H9 (cell line): Measurements from ENCODE around the gene BRD7. TPM values are rescaled to one million over a fixed set of nuclear protein-coding genes. Genes with fewer than 3 reads are reported as not detected.

Source experiments
- DNase-seq: peaks from one replicate; pipeline ENCODE4 v3.0.0-alpha.2; 2017
- H2AFZ ChIP-seq: one replicate; pipeline ENCODE4 v1.6.1; 2013; ENCODE audit warnings: mild to moderate bottlenecking, low read length, control low read depth, moderate library complexity
- H2AK5ac ChIP-seq: 2 replicates; pipeline ENCODE4 v1.6.1; 2013; ENCODE audit warnings: low read length, control low read depth, mixed read lengths; ENCODE audit not compliant: insufficient read length
- H2BK120ac ChIP-seq: one replicate; pipeline ENCODE4 v1.6.1; 2013; ENCODE audit warnings: low read depth, mild to moderate bottlenecking, low read length, control low read depth, inconsistent platforms; ENCODE audit not compliant: poor library complexity, severe bottlenecking
- H2BK12ac ChIP-seq: 2 replicates; pipeline ENCODE4 v1.6.1; 2013; ENCODE audit warnings: low read length, control low read depth, mixed read lengths, low read depth; ENCODE audit not compliant: insufficient read length
- H2BK15ac ChIP-seq: 2 replicates; pipeline ENCODE4 v1.6.1; 2013; ENCODE audit warnings: low read depth, low read length, control low read depth
- H2BK20ac ChIP-seq: one replicate; pipeline ENCODE4 v1.6.1; 2013; ENCODE audit warnings: low read depth, mild to moderate bottlenecking, low read length, control low read depth, inconsistent platforms; ENCODE audit not compliant: poor library complexity, severe bottlenecking
- H2BK5ac ChIP-seq: 2 replicates; pipeline ENCODE4 v1.6.1; 2013; ENCODE audit warnings: low read length, control low read depth, mixed read lengths; ENCODE audit not compliant: insufficient read length
- H3K14ac ChIP-seq: 2 replicates; pipeline ENCODE4 v1.6.1; 2013; ENCODE audit warnings: low read length, control low read depth; ENCODE audit not compliant: insufficient read depth
- H3K18ac ChIP-seq: 2 replicates; pipeline ENCODE4 v1.6.1; 2013; ENCODE audit warnings: low read depth, mild to moderate bottlenecking, mixed read lengths, low read length, control low read depth; ENCODE audit not compliant: insufficient read length
- H3K23ac ChIP-seq: 2 replicates; pipeline ENCODE4 v1.6.1; 2013; ENCODE audit warnings: low read length, control low read depth, mixed read lengths, low read depth; ENCODE audit not compliant: insufficient read length
- H3K23me2 ChIP-seq: 2 replicates; pipeline ENCODE4 v1.6.1; 2013; ENCODE audit warnings: low read depth, mild to moderate bottlenecking, mixed read lengths, low read length, control low read depth; ENCODE audit not compliant: insufficient read length, poor library complexity, severe bottlenecking
- H3K27ac ChIP-seq: 2 replicates; pipeline ENCODE4 v1.5.1; 2013; ENCODE audit warnings: low read length, control low read depth, mixed read lengths, low read depth; ENCODE audit not compliant: insufficient read length
- H3K27me3 ChIP-seq: 2 replicates; pipeline ENCODE4 v1.6.1; 2013; ENCODE audit warnings: low read length, control low read depth, inconsistent platforms; ENCODE audit not compliant: insufficient read depth
- H3K4ac ChIP-seq: 2 replicates; pipeline ENCODE4 v1.6.1; 2013; ENCODE audit warnings: low read depth, mild to moderate bottlenecking, control low read depth, inconsistent platforms, low read length, moderate library complexity
- H3K4me1 ChIP-seq: 2 replicates; pipeline ENCODE4 v1.6.1; 2013; ENCODE audit warnings: low read length, control low read depth, inconsistent platforms; ENCODE audit not compliant: insufficient read depth
- H3K4me2 ChIP-seq: 2 replicates; pipeline ENCODE4 v1.6.1; 2013; ENCODE audit warnings: low read length, control low read depth, mixed read lengths; ENCODE audit not compliant: insufficient read length, insufficient read depth
- H3K56ac ChIP-seq: 2 replicates; pipeline ENCODE4 v1.6.1; 2013; ENCODE audit warnings: low read depth, mild to moderate bottlenecking, mixed read lengths, low read length, control low read depth; ENCODE audit not compliant: insufficient read length
- H3K79me1 ChIP-seq: 2 replicates; pipeline ENCODE4 v1.6.1; 2013; ENCODE audit warnings: low read depth, mild to moderate bottlenecking, moderate library complexity, low read length, control low read depth, inconsistent platforms; ENCODE audit not compliant: insufficient read depth, poor library complexity, severe bottlenecking
- H3K79me2 ChIP-seq: 2 replicates; pipeline ENCODE4 v1.6.1; 2013; ENCODE audit warnings: low read length, control low read depth, inconsistent platforms; ENCODE audit not compliant: insufficient read depth
- H3K9ac ChIP-seq: 2 replicates; pipeline ENCODE4 v1.6.1; 2013; ENCODE audit warnings: low read length, control low read depth, mixed read lengths; ENCODE audit not compliant: insufficient read length; ENCODE audit errors: extremely low read depth
- H3K9me3 ChIP-seq: one replicate; pipeline ENCODE4 v1.6.1; 2013; ENCODE audit warnings: low read depth, low read length, inconsistent platforms; ENCODE audit not compliant: control insufficient read depth
- H3T11ph ChIP-seq: one replicate; pipeline ENCODE4 v1.6.1; 2013; ENCODE audit warnings: mild to moderate bottlenecking, low read length, control low read depth, inconsistent platforms
- H4K20me1 ChIP-seq: one replicate; pipeline ENCODE4 v1.6.1; 2013; ENCODE audit not compliant: control insufficient read depth, insufficient read length, insufficient read depth
- H4K5ac ChIP-seq: 2 replicates; pipeline ENCODE4 v1.6.1; 2013; ENCODE audit warnings: low read depth, mild to moderate bottlenecking, mixed read lengths, low read length, control low read depth; ENCODE audit not compliant: insufficient read length
- H4K8ac ChIP-seq: replicated peaks from 2 replicates; pipeline ENCODE4 v1.6.1; 2013; ENCODE audit warnings: low read length, control low read depth, mixed read lengths, low read depth; ENCODE audit not compliant: insufficient read length
- H4K91ac ChIP-seq: 2 replicates; pipeline ENCODE4 v1.6.1; 2013; ENCODE audit warnings: low read depth, mild to moderate bottlenecking, moderate library complexity, mixed read lengths, low read length, control low read depth; ENCODE audit not compliant: insufficient read length
- H3K27ac Mint-ChIP-seq, 3 experiments: 2 replicates in 2 of 3; 3 replicates in 1 of 3; pipeline ENCODE4 v1.8.0; 2020 to 2021; ENCODE audit warnings: mixed read lengths in 3 of 3, mild to moderate bottlenecking in 1 of 3, moderate library complexity in 1 of 3
- H3K27me3 Mint-ChIP-seq: 2 replicates; pipeline ENCODE4 v1.8.0; 2021; ENCODE audit warnings: low read depth, mild to moderate bottlenecking, moderate library complexity, mixed read lengths
- H3K36me3 Mint-ChIP-seq, 3 experiments: 2 replicates in 2 of 3; 3 replicates in 1 of 3; pipeline ENCODE4 v1.8.0; 2020 to 2021; ENCODE audit warnings: low read depth in 3 of 3, mixed read lengths in 3 of 3; ENCODE audit not compliant: insufficient read depth in 1 of 3
- H3K4me1 Mint-ChIP-seq, 2 experiments: 2 replicates each; pipeline ENCODE4 v1.8.0; 2020; ENCODE audit warnings: mixed read lengths in 2 of 2
- H3K4me3 Mint-ChIP-seq, 2 experiments: 2 replicates in 1 of 2; 3 replicates in 1 of 2; pipeline ENCODE4 v1.8.0; 2020 to 2021; ENCODE audit warnings: mild to moderate bottlenecking in 2 of 2, mixed read lengths in 2 of 2, moderate library complexity in 1 of 2
- H3K9me3 Mint-ChIP-seq, 2 experiments: 2 replicates in 1 of 2; 3 replicates in 1 of 2; pipeline ENCODE4 v1.8.0; 2020; ENCODE audit warnings: mild to moderate bottlenecking in 2 of 2, mixed read lengths in 2 of 2, moderate library complexity in 1 of 2
- CTCF ChIP-seq: fragments of 200-600 bp; sonication (generic); conservative IDR thresholded peaks from 3 replicates; pipeline ENCODE4 v1.8.0; 2021; ENCODE audit warnings: antibody characterized with exemption, mild to moderate bottlenecking
- WGBS: extraction: QIAGEN DNeasy Blood & Tissue Kit; methylation state at CpG from one replicate; pipeline ENCODE4 v1.1.7; 2013; ENCODE audit warnings: missing lambda C conversion rate, low lambda C conversion rate, mixed read lengths; ENCODE audit not compliant: insufficient read length; ENCODE audit errors: extremely low coverage; 5-methylcytosine and 5-hydroxymethylcytosine counted together
- total RNA-seq: library from RNA; stranded (reverse); gene quantifications from 2 replicates; pipeline ENCODE4 v1.2.1, GENCODE V29; 2021

Gene BRD7
- total RNA-seq, 1 experiment from 2014 or later: 112 TPM

DNA sequence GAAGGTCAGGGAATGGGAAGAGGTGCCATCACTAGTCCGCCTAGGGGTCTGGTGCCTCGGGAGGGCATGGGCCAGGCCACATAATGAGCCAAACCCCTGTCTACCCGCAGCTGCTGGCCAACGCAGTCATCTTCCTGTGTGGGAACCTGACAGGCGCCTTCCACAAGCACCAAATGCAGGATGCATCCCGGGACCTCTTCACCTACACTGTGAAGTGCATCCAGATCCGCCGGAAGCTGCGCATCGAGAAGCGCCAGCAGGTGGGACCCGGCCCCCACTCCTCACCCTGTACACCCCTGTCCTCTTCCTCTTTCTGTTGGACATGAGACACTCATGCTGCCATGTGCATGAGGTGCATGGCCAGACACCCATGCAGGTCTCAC lies 76.2 kb downstream of the BRD7 start:
- H3K9me3 Mint-ChIP-seq: no peaks in the 10 kb centered on the region

More for the DNA sequence above, 76.2 kb downstream of the BRD7 start:
- Mint-ChIP-seq H3K4me3 (no peak overlapping the region), H3K27ac (no peak overlapping the region), H3K36me3 (no peaks in the 10 kb centered on the region; a peak in 1 of 7 replicates), H3K4me1 (peaks cover 0 to 2% of the 10 kb centered on the region in 2 experiments; a peak in 1 of 4 replicates), H3K27me3 (no peaks in the 10 kb centered on the region)
- no peak overlapping the region for H3K56ac ChIP-seq
- H2BK15ac ChIP-seq: no peak overlapping the region
- H3K27me3 ChIP-seq: no peaks in the 10 kb centered on the region
- no peak overlapping the region for H3K14ac ChIP-seq
- H4K20me1 ChIP-seq: no peaks in the 10 kb centered on the region
- H3K9me3 ChIP-seq: no peaks in the 10 kb centered on the region
- H4K8ac ChIP-seq: no peak overlapping the region
- no peak overlapping the region for H3K4me2 ChIP-seq
- H3K4me1 ChIP-seq: no peaks in the 10 kb centered on the region
- H3K18ac ChIP-seq: no peak overlapping the region
- H2BK120ac ChIP-seq: no peak overlapping the region
- H2BK12ac ChIP-seq: no peak overlapping the region
- no peak overlapping the region for H2BK5ac ChIP-seq
- no peak overlapping the region for H3K23ac ChIP-seq
- H2AFZ ChIP-seq: no peak overlapping the region
- no peak overlapping the region for H4K91ac ChIP-seq
- no peak overlapping the region for H2AK5ac ChIP-seq
- no peak overlapping the region for H3K9ac ChIP-seq
- H4K5ac ChIP-seq: no peak overlapping the region
- no peaks in the 10 kb centered on the region for H3K79me1 ChIP-seq
- H3T11ph ChIP-seq: no peak overlapping the region
- no peaks in the 10 kb centered on the region for H3K79me2 ChIP-seq
- H3K23me2 ChIP-seq: no peaks in the 10 kb centered on the region
- H2BK20ac ChIP-seq: no peak overlapping the region
- DNase-seq: no peak
- WGBS: no CpG with 5 or more reads among the region's 12 CpGs
- no peak for TF ChIP-seq CTCF
- H3K4ac ChIP-seq: no peak overlapping the region
- H3K27ac ChIP-seq: no peak overlapping the region
